Cerebellar nuclear complex (tissue), 1 donor: ENCODE results near the gene ARHGAP18.

Experiments used
- DNase-seq, 2 experiments: peaks; one replicate each; lab custom pipeline; 2025; lab: John Stamatoyannopoulos, UW

The ARHGAP18 gene

GRCh38 chr6:129667034-129667433, 42.9 kb downstream of the ARHGAP18 start:
- DNase-seq = no peak

- DNase-seq = no peak
These were observed 44.4 kb downstream of the ARHGAP18 start for GRCh38 chr6:129665555-129665954.

GRCh38 chr6:129663531-129663930, 46.4 kb downstream of the ARHGAP18 start:
- DNase-seq = no peak

GRCh38 chr6:129662980-129663431, 47.0 kb downstream of the ARHGAP18 start:
- no peak for DNase-seq

- no peak for DNase-seq
These were observed 47.6 kb downstream of the ARHGAP18 start for GRCh38 chr6:129662406-129662766.

GRCh38 chr6:129661536-129662405, 48.2 kb downstream of the ARHGAP18 start:
- no peak for DNase-seq

- DNase-seq = no peak
These were observed 49.7 kb downstream of the ARHGAP18 start for GRCh38 chr6:129660346-129660676.

- no peak for DNase-seq
These were observed 50.2 kb downstream of the ARHGAP18 start for GRCh38 chr6:129659590-129660345.

GRCh38 chr6:129659167-129659566, 50.8 kb downstream of the ARHGAP18 start:
- no peak for DNase-seq

- no peak for DNase-seq
These were observed 52.5 kb downstream of the ARHGAP18 start for GRCh38 chr6:129657483-129657882.

GRCh38 chr6:129655334-129655733, 54.6 kb downstream of the ARHGAP18 start:
- DNase-seq = no peak

- DNase-seq = no peak
These were observed 56.2 kb downstream of the ARHGAP18 start for GRCh38 chr6:129653746-129654145.

- DNase-seq = no peak
These were observed 56.7 kb downstream of the ARHGAP18 start for GRCh38 chr6:129653229-129653628.

GRCh38 chr6:129651291-129651691, 58.7 kb downstream of the ARHGAP18 start:
- DNase-seq = no peak

- DNase-seq = no peak
These were observed 61.0 kb downstream of the ARHGAP18 start for GRCh38 chr6:129648819-129649491.

- DNase-seq = no peak
These were observed 62.9 kb downstream of the ARHGAP18 start for GRCh38 chr6:129647044-129647443.

GRCh38 chr6:129646642-129647041, 63.3 kb downstream of the ARHGAP18 start:
- DNase-seq = no peak

- DNase-seq = no peak
These were observed 64.0 kb downstream of the ARHGAP18 start for GRCh38 chr6:129645830-129646579.

GRCh38 chr6:129645106-129645829, 64.7 kb downstream of the ARHGAP18 start:
- DNase-seq = no peak

GRCh38 chr6:129644567-129645015, 65.4 kb downstream of the ARHGAP18 start:
- no peak for DNase-seq

GRCh38 chr6:129643968-129644367, 66.0 kb downstream of the ARHGAP18 start:
- DNase-seq = no peak
